NCI-H2107 treated with DMSO at 0.1 percent for 48 hours (cell line): ENCODE results near the gene RPTOR.
"Not testable (repeated sequence)": the region's sequence is repeated elsewhere in the genome, so short reads cannot be mapped to it uniquely, and the experiment has no call there.

Source experiments
- DNase-seq: peaks from one replicate; lab custom pipeline; 2025; ENCODE audit not compliant: unreplicated experiment; lab: John Stamatoyannopoulos, UW

RPTOR gene

GRCh38 chr17:80792373-80792781 lies 247.7 kb downstream of the RPTOR start:
- DNase-seq: no peak

GRCh38 chr17:80793421-80793820 lies 248.8 kb downstream of the RPTOR start:
- DNase-seq: no peak

DNA sequence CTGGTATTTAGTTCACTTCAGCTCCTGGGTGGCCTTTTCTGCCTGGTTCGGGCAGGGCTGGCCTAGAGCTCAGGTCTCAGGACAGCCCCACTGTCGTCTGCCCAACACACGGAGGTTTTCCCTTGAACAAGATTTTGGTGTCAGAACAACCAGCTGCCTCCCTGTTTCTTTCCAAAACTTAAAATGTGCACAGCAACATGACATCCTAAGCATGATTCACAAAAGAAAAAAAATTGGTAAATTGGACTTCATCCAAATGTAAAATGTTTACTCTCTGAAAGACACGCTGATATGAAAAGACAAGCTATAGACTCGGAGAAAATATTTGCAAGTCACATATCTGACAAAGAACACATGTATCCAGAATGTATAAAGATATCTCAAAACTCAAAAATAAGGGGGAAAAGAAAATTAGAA lies 249.2 kb downstream of the RPTOR start:
- DNase-seq: no peak

GRCh38 chr17:80794281-80795089 lies 249.8 kb downstream of the RPTOR start:
- no peak for DNase-seq

DNA sequence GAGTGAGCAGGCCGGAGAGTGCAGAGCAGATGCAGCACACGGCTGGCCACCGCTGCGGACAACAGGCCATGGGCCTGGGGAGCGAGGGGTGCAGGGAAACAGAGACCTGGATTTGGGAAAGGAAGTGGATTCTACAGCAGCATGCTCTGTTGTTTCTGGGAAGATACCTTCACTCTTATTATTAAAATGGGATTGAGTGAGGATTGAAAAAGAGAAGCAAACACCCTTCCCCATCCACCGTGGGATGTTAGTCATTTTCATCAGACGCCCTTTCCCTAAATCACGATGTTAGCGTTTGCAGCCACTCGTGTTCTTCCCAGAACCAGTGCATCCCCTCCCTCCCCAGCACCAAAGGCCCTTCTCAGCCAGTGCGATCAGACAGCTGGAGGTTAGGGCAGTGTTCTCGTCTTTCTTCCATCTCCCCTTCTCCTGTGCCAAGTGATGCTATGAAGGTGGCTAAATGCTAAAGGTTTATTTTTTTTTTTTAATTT lies 250.5 kb downstream of the RPTOR start:
- no peak for DNase-seq

DNA sequence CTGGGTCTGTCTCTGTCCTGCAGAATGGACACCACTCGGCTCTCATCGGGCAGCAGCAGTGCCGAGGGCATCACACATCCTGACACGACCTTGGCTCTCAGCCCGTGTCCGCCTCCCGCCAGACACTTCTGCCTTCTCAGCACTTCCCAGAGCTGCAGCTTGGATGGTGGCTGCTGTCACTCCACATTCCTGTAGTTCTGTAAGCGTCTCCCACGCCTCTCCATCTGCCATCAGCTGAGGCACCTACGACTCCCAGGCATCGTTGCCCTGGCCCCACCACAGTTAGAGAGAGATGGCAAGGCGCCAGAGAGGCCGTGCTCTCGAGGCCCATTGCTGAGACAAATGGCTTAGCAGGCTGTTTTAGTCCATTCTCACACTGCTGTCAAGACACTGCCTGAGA lies 251.1 kb downstream of the RPTOR start:
- no peak for DNase-seq

GRCh38 chr17:80796430-80796861 lies 251.8 kb downstream of the RPTOR start:
- DNase-seq: no peak

GRCh38 chr17:80797222-80797621 lies 252.6 kb downstream of the RPTOR start:
- not testable (repeated sequence) for DNase-seq

- DNase-seq: no peak
These were observed 253.3 kb downstream of the RPTOR start for GRCh38 chr17:80797741-80798594.

DNA sequence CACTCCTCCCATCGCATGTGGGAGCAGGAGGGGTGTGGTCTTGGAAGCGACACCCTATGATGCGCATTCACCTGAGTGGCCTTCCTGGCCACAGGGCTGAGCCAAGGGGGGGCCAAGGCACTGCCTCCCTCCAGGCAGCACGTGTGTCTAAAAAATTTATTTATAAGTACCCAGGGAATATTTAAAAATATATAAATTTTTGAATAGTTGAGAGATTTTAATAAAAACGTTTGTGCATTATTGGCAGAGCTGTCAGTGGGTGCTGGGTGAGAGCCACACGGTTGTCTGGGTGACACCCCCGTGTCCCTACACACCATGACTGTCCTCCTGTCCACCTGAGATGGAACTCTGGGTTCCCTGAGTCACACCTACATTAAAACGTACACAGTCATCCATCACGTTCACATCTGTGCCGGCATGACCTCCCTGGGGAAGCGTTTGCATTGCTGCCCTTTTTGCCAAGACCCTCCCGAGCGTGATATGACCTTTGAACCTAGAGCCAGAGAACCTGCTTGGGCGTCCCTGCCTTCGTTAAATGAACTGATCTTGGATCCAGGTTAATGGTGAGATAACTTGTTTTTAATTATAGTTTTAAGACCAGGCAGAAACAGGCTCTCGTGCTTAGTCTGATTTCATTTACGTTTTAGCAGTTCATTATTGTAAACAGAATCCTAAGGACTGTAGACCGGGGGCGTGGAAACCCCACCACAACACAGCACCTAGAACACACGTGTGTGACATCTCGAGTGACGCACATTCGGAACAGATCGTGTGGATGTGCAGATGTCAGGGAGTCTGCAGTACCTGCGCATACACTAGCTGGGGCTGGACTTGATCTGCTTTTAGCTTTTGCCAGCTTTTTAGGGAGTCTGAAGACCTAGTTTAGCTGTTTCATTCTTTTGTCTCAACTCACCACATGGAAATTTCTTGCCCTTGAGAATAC lies 254.2 kb downstream of the RPTOR start:
- no peak for DNase-seq

- DNase-seq: no peak
These were observed 255.2 kb downstream of the RPTOR start for GRCh38 chr17:80799538-80800480.

DNA sequence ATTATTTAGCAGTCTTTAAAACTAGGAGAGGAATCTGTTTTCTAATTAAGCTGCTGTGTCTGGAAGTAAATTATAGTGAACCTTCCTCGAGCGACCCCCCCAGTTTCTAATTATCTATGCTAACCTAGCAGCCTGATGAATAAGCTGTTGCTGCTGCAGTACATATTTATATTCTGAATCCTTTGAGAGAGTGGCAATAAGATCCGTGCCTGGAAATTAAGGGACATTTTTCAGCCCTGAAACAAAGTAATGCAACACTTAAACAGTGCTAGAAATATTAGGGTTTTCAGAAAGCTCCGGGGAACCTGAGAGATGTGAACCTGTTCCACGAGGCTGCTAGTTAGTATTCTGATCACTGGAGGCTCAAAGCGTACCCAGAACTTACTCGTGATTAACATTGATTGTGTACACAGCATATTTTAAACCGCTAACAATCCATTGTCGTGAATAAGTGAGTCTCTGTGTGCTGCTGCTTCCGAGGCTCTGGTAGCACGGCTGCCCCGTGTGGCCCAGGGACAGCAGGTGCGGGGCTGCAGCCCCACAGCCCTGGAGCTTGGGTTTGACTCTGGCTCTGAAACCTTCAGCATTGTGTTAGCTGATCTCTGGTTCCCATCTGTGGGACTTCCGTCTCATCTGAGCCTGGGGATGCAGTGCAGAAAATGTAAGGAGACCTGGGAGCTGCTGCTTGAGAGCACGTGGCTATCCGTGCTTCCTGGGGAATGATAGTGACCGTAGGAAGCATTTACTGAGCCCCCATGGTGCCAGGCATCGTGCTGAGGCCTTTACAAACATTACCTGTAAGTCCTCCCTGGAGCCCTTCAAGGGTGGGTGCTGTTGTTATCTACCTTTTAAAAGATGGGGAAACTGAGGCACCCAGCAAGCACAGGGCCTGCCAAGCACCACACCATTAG lies 256.1 kb downstream of the RPTOR start:
- no peak for DNase-seq

GRCh38 chr17:80802626-80803450 lies 258.2 kb downstream of the RPTOR start:
- DNase-seq: no peak

DNA sequence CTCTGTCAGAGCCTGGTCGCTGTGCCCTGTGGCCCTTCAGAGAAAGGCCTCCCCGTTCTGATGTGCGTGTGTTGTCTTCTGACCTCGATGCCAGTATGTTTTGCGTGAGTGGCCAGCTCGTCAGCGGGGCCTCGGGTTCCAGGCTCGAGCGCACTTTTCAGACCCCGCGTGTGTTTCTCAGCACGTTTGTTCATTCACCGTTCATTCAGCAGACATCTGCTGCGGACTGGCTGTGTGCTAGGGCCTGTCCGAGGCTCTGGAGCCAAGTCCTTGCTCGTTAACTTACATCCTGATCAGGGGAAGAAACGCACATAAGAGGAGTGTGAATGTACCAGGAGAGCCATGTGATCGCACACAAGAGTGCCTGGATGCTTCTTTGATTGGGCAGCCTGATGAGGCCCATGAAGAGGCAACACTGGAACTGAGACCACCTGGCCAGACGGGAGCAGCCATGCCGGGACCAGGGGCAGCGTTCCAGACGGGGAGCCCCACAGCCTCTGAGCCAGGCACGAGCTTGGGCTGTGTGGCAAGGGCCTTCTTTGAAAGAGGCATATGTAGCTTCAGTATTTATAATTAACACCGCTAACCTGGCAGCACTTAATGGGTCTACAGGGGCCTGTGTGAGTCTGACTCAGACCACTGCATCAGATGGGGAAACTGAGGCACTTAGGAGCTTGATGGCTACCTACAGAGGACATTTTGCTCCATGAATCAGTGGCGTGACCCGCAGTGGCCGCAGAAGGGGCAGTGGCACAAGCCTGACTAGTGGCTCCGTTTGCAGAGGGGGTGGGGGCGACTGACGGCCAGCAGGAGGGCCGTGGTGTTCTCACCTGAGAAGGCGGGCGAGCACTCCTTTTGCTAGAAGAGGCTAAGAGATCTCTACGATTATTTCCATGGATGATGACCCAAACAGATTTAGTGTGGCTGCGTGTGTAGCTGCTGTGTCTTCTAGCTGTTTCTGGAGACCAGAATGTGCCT lies 259.1 kb downstream of the RPTOR start:
- no peak for DNase-seq

- DNase-seq: no peak
These were observed 259.8 kb downstream of the RPTOR start for GRCh38 chr17:80804466-80804865.

DNA sequence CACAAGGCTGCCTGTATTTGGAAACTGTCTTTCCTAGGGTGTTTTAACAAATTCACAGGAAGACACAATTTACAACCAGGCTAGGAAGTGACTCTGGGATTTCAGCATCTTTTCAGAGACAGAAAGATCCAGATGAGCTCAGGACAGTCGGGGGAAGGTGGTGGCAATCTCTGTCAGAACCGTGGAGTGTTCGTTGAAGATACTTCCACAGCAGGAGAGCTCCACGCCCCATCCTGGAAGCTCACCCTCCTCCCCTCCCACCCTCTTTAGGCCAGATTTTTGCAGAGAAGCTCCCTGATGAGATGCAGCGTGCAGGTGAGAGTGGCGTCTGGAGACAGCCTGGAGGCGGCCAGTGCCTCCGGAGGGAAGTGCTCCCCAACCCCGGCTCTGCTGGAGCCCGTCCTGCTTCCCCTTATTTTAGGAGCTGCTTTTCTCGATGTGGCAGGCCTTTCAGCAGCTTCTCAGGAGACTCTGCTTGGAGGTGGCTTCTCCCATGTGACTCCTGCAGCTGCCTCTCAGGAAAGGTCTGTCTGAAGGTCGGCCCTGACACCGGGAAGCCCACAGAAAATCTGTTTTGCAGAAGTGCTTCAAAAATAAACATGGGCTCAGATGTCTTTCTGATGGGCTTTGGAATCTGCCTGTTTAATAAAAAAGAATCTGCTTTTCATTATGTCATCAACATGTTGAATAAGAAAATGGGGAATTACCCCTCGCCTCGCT lies 260.6 kb downstream of the RPTOR start:
- DNase-seq: no peak
